Duodenal mucosa (tissue), 2 donors: ENCODE measurements around the gene VN1R5.

Experiments used
- H3K27ac ChIP-seq: one replicate; pipeline ENCODE4 v1.7.0; 2013; ENCODE audit warnings: low read depth, low read length
- H3K27me3 ChIP-seq, 2 donors: one replicate each; pipeline ENCODE4 v1.7.0; 2013; ENCODE audit warnings: low read length in 2 of 2, control low read depth in 1 of 2; ENCODE audit not compliant: insufficient read depth in 2 of 2, control insufficient read depth in 1 of 2
- H3K36me3 ChIP-seq, 2 donors: one replicate each; pipeline ENCODE4 v1.7.0; 2013; ENCODE audit warnings: low read length in 2 of 2, control low read depth in 1 of 2; ENCODE audit not compliant: insufficient read depth in 2 of 2, control insufficient read depth in 1 of 2
- H3K4me1 ChIP-seq, 2 donors: one replicate each; pipeline ENCODE4 v1.7.0; 2013; ENCODE audit warnings: low read length in 2 of 2, control low read depth in 1 of 2; ENCODE audit not compliant: insufficient read depth in 2 of 2, control insufficient read depth in 1 of 2
- H3K4me3 ChIP-seq, 2 donors: one replicate each; pipeline ENCODE4 v1.7.0; 2013; ENCODE audit warnings: low read length in 2 of 2, low read depth in 1 of 2
- H3K9ac ChIP-seq, 2 donors: one replicate each; pipeline ENCODE4 v1.7.0; 2013; ENCODE audit warnings: low read length in 2 of 2, low read depth in 1 of 2
- H3K9me3 ChIP-seq, 2 donors: one replicate each; pipeline ENCODE4 v1.7.0; 2013; ENCODE audit warnings: low read length in 2 of 2, control low read depth in 1 of 2; ENCODE audit not compliant: control insufficient read depth in 1 of 2

The VN1R5 gene

GRCh38 chr1:247299723-247300381 lies 44.0 kb downstream of the VN1R5 start:
- Histone ChIP-seq H3K9ac (no peak overlapping the region), H3K36me3 (peaks cover 5 to 33% of the 10 kb centered on the region in 2 donors), H3K4me3 (no peak overlapping the region), H3K27ac (no peak overlapping the region), H3K9me3 (no peaks in the 10 kb centered on the region), H3K4me1 (peaks cover 4% of the 10 kb centered on the region in 2 donors), H3K27me3 (no peaks in the 10 kb centered on the region)

DNA sequence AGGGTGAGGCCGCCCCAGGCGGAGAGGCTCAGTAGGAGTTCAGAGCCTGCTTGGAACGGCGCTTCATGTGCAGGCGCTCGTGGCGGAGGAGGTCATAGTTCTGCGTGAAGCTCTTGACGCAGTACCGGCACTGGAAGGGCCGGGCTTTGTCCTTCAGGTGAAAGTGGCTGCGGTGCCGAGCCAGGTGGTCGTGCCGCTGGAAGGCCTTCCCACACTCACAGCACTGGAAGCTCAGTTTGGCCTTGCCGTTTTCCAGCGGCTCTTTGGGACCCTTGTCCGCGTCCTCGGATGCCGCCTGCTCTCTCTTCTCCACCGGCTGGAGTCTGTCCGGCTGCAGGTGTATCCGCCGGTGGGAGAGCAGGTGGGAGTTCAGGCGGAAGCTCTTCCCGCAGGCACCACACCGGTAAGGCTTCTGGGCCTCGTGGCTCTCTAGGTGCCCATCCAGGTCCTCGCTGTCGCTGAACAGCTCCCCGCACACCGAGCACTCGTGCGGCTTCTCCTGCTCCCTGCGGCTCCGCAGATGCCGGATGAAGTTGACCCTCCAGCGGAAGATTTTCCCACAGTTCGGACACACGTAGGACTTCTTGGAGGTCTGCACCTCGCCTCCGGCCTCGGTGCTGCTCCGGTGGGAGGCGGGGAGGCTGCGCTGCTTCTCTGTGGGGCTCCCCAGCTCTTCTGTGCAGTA lies 44.8 kb downstream of the VN1R5 start:
- Histone ChIP-seq H3K9ac (no peak overlapping the region), H3K27ac (no peak overlapping the region), H3K4me3 (no peak overlapping the region), H3K27me3 (no peaks in the 10 kb centered on the region), H3K4me1 (peaks cover 4% of the 10 kb centered on the region in 2 donors), H3K9me3 (no peaks in the 10 kb centered on the region), H3K36me3 (peaks cover 5 to 39% of the 10 kb centered on the region in 2 donors)

DNA sequence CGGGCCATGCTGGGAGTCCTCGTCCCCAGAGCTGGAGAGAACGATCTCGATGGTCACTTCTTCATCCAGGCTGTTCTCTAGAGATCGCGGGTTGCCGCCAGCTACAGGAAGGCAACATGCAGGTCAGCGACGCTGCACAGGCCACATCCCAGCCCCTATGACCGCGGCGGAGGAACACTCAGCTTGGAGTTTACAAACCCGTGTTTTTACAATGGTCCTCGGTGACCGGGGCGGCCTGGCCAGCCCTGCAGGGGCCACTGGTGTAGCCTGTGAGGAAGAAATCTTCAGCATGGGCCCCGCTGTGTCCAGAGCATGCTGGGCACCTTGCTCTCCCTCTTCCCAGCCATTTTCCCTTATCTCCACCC lies 45.3 kb downstream of the VN1R5 start:
- Histone ChIP-seq H3K9ac (no peak overlapping the region), H3K27ac (no peak overlapping the region), H3K36me3 (peaks cover 5 to 42% of the 10 kb centered on the region in 2 donors), H3K27me3 (no peaks in the 10 kb centered on the region), H3K9me3 (no peaks in the 10 kb centered on the region), H3K4me1 (peaks cover 4% of the 10 kb centered on the region in 2 donors), H3K4me3 (no peak overlapping the region)

DNA sequence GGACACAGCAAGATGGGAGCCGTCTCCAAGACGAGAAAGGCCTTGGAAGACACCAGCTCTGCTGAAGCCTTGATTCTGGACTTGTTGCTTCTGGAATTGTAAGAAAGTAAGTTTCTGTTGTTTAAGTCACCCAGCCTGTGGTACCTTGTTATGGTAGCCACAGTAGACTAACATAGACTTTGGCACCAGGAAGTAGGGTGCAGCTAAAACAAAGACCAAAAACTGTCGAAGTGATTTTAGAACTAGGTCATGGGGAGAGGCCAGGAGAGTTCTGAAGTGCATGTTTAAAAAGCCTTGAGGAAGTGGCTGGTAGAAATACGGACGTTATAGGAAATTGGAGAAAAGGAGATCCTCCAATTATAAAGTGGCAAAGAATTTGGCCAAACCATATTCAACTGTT lies 47.3 kb downstream of the VN1R5 start:
- Histone ChIP-seq H3K4me3 (no peak overlapping the region), H3K27ac (no peak overlapping the region), H3K4me1 (peaks cover 4% of the 10 kb centered on the region in 2 donors), H3K27me3 (no peaks in the 10 kb centered on the region), H3K36me3 (peaks cover 8 to 56% of the 10 kb centered on the region in 2 donors), H3K9me3 (no peaks in the 10 kb centered on the region), H3K9ac (no peak overlapping the region)

GRCh38 chr1:247304031-247304430 lies 48.2 kb downstream of the VN1R5 start:
- H3K9me3 ChIP-seq: no peaks in the 10 kb centered on the region
- peaks cover 12 to 62% of the 10 kb centered on the region in 2 donors for H3K36me3 ChIP-seq
- H3K27ac ChIP-seq: no peak overlapping the region
- no peak overlapping the region for H3K9ac ChIP-seq
- peaks cover 4% of the 10 kb centered on the region in 2 donors for H3K4me1 ChIP-seq
- no peak overlapping the region for H3K4me3 ChIP-seq
- no peaks in the 10 kb centered on the region for H3K27me3 ChIP-seq
